NCI-H2196 treated with DMSO at 0.1 percent for 48 hours (cell line): ENCODE measurements around the gene IL36A.

Source experiments
- DNase-seq: peaks from one replicate; lab custom pipeline; 2025; ENCODE audit not compliant: unreplicated experiment; lab: John Stamatoyannopoulos, UW

The IL36A gene, protein sequence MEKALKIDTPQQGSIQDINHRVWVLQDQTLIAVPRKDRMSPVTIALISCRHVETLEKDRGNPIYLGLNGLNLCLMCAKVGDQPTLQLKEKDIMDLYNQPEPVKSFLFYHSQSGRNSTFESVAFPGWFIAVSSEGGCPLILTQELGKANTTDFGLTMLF

DNA sequence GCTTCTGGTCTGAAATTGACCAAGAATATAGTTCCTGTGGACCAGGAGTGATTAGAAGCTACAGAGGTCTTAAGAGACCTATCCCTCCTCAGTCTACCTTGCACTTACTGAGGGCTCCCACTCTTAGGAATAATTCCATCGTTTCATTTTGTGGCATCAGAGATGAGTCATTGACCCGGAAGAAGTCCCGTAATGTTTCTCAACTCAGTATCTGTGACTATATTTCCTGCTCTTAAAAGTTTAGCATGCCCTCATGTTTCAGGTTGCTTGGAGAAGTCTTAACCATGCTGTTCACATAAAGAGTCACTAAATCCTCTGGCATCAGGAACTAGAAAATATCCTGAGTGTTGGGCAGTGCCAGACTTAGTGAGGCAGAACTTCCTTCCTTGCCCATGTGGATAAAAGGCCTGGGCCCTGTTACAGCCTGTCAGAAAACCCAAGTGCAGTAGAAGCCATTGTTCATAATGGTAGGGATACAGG lies at the start of gene IL36A:
TSS of gene IL36A (plus strand) at position 430 of the 480 bp plus-strand sequence. CDS start 413 bp downstream, outside the sequence.
- no peak for DNase-seq

DNA sequence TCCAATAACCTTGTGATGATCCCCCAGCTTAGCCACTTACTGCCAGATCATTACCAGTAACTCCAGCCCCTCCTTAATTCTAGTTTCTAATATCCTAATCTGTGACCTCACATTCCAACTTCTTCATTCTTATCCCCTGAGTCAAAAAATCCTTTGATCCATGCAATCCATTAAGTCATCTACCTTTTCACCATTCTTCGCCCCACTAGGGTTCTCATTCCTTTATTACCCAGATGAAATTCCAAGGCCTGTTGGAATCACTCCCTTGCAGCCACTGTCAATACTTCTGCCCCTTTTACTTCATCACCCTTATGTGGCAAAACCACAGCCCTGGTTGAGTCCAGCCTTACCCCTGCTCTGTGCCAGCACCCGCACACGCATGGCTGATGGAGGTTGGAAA lies 47.7 kb upstream of the IL36A start:
- no peak for DNase-seq

DNA sequence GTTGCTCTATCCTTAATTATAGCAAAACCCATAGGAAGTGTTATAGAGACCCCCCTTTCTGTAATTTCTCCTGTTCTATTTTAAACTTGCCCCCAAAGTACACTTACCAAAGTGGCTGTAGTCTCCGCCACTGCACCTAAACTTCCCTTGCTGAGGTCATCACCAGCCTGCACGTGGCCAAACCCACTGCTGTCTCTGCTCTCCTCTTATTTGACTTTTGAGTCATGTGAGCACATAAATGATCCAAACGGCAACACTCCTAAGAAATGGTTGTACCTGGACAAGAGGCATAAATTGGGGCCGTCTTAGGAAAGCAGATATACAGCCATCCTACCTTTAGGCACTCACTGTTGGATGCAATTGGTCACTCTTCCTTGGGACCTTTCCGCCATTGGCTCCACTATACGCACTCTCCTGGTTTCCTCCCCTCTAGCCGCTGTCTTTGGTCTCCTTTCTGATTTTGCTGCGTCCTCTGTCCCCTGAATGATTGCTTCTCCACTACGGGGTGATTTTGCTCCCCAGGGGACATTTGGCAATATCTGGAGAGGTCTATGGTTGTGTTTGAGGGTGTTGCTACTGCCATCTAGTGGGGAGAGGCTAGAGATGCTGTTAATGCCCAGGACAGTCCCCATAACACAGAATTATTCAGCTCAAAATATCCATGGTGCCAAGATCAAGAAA lies 46.7 kb upstream of the IL36A start:
- DNase-seq: peak; percentile 26

DNA sequence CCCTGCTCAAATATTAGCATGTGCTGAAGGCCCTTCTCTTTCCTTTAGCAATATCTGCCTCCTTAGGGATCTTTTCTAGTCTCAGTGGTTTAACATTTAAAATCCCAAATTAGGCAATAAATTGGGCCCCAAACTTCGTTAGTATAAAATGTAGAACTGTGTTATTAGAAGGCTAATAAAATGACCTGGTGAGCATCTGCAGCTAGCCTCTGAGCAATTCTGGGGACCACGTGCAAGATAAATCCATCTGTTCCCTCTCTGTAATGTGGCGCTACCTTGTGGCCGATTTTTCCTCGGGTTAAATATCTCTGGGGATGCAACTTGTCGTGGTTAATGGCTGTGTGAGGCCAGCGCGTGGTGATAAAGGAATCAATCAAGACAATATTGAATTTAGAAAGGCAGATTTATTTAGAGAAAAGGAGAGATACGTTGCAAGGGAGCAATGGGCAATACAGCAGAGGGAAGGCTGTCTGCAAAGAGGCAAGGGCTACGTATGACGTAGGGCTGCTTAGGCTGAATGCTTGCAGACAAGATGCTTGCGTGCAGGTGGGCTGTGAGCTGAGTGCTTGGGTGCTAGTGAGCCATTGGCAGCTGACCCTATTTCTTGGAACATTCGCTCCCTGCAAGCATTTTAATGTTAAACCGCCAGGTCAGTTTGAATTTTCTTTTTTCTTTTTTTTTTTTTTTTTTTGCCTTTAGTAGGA lies 46.0 kb upstream of the IL36A start:
- DNase-seq: no peak

DNA sequence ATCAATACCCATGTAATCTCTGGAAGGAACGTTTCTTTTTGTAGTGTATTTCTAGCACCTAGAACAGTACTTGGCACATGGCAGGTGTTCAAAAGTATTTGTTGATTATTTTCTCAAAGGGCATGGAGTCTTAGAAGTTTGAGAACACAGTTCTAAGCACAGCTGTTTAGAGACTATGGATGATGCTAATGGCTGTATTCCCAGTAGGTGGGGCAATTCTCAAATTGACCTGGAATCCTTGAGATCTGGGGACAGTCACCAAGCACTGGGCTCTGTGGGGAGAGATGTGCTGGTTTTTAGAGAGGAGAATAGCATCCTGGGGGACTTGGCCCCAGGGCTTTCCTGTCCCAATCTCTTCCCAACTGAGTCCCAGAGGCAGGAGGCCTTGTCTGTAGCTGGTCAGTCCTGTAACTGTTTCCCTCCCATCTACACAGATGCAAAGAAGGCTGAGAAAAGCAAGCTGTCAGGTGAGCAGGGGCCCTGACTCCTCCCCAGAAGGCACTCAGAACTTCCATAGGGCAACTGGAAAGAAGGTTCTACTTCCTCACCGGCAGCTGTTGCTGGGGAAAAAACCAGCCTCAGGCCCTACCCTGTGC lies 44.9 kb upstream of the IL36A start:
- DNase-seq: no peak

DNA sequence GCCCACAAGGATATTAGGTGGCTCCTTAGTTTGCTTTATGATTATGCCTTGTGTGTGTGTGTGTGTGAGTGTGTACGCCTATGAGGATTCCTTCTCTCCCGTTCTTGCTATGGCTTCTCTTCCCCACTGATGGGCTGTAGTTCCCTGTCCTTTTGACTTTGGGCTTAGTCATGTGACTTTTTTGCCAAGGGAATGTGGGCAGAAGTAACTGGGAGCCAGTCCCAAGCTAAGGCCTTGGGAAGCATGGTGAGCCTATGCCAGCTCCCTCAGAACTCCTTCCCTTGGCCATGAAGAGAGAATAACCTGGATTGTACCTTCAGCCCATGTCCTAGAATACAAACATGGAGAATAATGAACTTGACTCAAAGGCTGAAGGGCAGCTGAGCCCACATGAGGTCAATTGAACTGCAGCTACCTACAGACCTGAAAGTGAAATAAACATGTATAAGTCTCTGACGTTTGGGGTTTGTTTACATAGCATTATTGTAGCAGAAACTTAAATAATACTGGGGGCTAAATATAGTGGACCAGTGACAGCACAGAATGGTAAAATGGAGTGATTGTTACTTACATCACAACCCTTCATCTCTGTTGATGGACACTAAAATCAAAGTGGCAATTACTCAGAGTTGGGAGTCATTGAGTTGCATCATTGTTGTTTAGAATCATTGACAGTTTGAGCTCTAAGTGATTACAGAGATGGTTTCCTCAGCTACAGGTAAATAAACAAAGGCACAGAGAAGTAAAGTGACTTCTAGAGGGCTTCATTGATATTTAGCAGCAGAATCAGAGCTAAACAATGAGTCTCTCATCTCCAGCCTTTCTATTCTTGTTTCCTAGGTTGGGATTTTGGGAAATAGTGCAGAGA lies 42.7 kb upstream of the IL36A start:
- DNase-seq: no peak

DNA sequence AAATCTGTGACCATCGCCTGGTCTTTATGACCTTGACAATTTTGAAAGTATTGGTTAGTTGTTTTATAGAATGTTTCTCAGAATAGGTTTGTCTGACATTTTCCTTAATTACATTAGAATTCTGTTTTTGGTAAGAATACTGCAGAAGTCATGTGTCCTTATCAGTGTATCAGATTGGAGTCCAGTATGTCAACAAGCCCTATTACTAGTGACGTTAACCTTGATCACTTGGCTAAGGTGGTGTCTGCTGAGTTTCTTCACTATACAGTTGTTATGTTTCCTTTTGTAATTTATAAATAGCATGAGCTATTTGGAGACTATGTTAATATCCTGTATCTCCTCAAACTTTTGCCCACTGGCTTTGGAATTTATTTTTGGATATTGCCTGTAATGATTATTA lies 38.2 kb upstream of the IL36A start:
- DNase-seq: no peak

DNA sequence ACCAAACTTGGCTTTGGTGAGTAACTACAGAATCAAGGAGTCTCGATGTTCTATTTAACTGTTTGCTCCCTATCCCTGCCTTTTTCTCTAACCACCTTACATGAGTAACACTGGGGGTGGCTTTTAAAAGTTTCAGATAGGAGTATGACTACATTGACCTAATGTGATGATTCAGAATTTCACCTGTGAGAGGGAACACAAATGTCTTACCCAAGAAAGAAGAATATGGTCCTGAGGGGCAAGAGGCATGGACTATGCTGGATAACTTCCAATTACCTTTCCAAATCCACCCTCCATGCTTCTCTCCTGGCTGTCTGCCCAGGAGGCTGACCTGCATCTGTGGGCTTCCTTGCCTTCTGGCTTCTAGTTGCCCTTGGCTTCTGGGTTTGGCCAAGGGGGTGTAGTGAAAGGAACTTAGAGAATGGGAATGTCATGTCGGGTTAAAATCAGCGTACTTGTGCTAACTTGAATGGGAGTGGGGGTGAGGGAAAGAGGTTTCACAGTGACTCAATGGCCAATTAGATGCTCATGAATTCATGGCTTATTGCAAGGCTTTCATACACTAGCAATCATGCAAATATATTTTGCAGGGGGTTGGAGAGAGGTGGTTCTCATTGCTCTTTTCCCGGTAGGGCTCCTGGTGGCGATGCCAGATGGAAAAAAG lies 32.7 kb upstream of the IL36A start:
- DNase-seq: no peak

DNA sequence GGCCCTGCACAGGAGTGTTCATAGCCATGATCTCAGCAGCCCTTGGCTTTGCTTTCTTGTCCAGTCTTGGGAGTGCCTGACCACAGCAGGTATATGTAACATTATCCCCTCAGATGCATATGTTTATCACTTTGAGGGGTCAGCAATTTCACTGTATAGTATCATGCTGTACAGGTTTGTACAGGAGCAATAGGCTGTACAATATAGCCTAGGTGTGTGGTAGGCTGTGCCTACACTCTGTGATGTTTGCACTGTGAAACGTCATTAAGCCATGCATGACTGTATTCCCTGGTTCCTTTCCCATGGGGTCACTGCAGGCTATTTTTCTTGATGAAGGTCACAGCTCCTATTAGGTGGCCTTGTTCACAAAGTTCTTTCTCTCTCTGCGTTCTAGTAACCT lies 32.1 kb upstream of the IL36A start:
- DNase-seq: no peak

DNA sequence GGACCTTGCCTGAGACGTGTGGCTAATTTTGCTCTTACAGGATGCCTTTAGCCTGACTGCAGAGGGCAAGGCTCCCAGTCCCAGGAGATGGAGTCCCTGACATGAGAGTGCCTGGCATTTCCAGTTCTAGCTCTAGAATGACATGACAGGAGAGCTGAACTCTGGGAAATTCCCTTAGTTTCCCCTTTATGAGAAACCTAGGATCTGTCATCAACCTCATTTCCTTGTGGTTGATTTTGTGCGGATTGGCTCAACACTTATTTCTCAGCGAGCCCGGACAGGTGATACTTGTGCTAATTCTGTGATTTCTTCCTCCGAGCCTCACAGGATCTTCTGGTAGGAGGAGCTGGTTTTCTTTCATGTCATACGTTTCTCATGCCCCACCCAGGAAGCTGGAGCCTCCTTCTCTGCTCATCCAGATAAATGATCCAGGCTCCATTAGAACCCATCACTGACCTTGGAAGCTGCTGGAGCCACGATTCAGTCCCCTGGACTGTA lies 27.7 kb upstream of the IL36A start, which contains the start of gene IL36G:
TSS of gene IL36G (plus strand) at position 448 of the 498 bp plus-strand sequence. CDS start 633 bp downstream, outside the sequence.
- DNase-seq: no peak

DNA sequence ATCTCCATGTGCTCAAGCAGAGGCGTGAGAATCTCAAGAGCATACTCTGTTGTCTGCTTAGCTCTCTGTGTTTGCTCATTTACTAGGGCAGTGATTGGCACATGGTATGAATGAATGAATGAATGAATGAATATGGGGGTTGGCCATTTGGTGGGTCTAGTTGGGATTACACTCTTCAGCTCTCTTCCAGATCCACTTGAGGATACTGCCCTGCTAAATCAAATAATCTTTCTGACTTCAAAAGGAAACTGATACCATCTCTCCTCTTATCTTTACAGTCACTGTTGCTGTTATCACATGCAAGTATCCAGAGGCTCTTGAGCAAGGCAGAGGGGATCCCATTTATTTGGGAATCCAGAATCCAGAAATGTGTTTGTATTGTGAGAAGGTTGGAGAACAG lies 25.5 kb upstream of the IL36A start:
- DNase-seq: no peak

DNA sequence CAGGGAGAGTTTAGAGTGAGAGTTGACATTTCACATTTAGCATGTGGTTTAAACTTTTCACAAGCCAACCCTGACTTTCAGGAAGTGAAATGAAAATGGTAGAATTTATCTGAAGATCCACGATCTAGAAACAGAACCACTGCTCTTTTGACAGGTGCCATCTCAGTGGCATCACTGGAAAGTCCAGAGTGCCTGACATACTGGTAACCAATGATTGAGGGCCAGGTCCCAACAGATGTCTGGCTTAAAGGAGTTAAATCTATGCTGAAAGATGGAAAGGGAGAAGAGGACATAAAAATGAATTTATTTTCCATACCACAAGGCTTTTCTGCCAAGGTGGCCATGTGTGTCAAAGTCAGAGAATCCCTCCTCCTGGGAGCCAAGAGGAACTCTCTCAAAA lies 24.7 kb upstream of the IL36A start:
- no peak for DNase-seq

DNA sequence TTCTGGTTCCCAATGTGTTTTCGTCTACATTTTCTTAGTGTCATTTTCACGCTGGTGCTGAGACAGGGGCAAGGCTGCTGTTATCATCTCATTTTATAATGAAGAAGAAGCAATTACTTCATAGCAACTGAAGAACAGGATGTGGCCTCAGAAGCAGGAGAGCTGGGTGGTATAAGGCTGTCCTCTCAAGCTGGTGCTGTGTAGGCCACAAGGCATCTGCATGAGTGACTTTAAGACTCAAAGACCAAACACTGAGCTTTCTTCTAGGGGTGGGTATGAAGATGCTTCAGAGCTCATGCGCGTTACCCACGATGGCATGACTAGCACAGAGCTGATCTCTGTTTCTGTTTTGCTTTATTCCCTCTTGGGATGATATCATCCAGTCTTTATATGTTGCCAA lies 20.2 kb upstream of the IL36A start:
- no peak for DNase-seq

DNA sequence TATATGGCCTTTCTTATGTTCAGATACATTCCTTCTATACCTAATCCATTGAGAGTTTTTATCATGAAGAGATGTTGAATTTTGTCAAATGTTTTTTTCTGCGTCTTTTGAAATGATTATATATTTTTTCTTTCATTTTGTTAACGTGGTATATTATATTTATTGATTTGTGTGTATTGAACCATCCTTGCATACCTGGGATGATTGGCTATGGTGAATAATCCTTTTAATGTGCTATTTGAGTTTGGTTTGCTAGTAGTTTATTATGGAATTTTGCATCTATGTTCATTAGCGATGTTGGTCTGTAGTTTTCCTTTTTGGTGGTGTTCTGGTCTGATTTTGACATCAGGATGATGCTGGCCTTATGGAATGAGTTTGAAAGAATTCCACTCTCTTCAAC lies 15.6 kb upstream of the IL36A start:
- no peak for DNase-seq

DNA sequence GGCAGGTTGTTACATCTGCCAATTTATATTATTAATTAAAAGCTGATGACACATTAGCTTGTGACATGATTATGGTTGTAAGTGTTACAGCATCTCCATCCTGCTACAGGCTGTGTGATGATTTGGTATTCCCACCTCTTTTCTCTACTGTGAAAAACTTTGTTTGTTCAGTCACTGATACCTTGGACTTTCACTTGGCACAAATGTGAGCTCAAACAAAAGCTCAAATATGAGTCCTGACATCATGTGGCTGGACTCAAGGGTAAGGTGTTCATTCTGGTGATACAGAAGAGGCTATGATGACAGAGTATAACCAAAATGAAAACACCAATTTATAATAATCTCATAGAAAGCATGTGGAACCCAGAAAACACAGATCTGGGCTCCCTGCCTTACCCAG lies 11.4 kb upstream of the IL36A start:
- no peak for DNase-seq

DNA sequence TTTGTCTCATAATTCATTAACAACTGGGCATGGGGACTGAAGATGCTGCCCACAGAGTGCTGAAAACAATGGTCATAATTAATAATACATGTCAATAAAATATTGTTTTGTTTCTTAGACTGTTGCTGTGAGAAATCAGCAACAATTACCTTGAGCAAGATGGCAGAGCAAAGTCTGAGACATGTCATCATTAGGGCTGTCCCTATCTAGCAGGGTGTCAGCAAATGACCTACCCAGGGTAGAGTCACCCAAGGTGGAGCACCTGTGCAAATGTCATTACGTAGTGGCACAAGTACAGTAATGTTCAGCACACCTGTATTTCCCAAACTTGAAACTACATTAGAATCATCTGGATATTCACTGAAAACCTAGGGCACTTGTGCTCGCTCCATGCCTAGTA lies 10.6 kb upstream of the IL36A start:
- DNase-seq: no peak

DNA sequence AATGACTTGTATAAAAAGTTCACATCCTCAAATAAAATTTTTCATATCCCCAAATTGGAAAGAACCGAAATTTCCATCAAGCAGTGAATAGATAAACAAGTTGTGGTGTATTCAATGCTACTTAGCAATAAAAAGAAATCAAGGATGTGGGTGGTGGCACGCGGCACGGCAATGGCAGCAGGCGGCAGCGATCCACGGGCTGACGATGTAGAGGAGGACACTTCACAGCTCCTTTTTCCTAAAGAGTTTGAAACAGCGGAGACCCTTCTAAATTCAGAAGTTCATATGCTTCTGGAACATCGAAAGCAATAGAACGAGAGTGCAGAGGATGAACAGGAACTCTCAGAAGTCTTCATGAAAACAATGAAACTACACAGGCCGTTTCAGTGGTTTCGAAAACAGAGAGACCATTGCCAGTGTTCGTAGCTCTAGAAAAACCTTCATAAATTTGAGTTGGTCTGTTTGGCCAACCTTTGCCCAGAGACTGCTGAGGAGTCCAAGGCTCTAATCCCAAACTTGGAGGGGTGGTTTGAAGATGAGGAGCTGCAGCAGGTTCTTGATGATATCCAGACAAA lies 9.8 kb upstream of the IL36A start:
- no peak for DNase-seq

DNA sequence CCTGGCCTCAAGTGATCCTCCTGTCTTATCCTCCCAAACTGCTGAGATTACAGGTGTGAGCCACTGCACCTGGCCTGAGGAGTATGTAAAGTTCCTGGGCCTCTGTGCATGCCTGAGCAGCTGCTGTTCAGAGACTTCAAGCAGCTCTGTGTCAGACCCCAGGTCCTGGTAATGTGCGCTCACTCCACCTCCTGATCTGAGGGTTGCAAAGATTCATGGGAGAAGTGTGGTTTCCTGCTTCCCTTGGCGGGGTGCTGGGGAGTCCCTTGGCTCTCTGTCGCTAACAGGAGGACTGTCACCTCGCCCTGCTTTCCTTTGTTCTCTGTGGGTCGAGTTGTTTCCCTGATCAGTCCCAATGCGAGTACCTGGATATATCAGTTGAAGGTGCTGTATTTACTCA lies 8.6 kb upstream of the IL36A start:
- no peak for DNase-seq

DNA sequence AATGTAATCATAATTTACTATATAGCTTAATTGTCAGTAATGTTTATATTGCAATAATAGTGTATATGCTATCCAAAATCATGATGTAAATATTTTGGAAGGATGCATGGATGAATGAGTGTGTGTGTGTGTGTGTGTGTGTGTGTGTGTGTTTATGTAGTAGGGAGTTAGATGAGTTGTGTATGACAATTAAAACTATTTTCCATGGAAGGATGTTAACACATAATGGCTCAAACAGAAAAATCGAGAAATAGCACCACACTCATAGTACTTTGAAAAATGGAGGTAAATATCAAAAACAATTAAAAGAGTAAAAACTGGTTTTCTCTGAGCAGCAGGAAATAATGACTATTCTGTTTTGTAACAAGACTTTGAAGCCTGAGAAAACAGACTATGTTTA lies 8.1 kb upstream of the IL36A start:
- no peak for DNase-seq

DNA sequence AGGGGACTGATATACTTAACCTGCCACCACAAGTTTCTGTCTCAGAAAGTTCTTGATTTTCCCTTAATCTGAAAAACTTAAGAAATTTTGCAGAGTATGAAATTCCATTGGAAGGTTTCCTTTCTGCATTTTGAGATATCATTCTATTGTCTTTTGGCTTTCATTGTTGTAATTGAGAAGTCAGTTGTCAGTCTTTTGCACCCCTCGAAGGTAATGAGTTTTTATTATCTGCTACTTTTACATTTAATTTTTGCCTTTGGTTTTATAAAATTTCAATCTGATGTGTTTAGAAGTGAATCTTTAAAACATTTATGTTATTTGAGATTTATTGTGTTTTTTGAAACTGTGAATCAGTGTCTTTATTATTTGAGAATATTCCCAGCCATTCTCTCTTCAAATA lies 4.8 kb upstream of the IL36A start:
- no peak for DNase-seq
